Stimulated activated CD4-positive, alpha-beta T cell treated with anti-CD3 and anti-CD28 coated beads, Interleukin-1b, Interleukin-23, amount 100 ng/mL, for 48 hours (primary cell): Measurements from ENCODE around the gene TTYH2.
"Not testable (repeated sequence)": the region's sequence is repeated elsewhere in the genome, so short reads cannot be mapped to it uniquely, and the experiment has no call there.

Source experiments
- DNase-seq: peaks from one replicate; pipeline ENCODE4 v3.0.0-alpha.2; 2020

TTYH2 gene

GRCh38 chr17:74237321-74237720 lies 23.9 kb downstream of the TTYH2 start:
- DNase-seq, result no peak

- DNase-seq, result no peak
Measured at GRCh38 chr17:74239172-74239571, 25.8 kb downstream of the TTYH2 start.

- DNase-seq, result no peak
Measured at GRCh38 chr17:74240618-74241205, 27.3 kb downstream of the TTYH2 start.

GRCh38 chr17:74241431-74241830 lies 28.1 kb downstream of the TTYH2 start:
- DNase-seq, result no peak

GRCh38 chr17:74241847-74242246 lies 28.5 kb downstream of the TTYH2 start:
- DNase-seq, result no peak

GRCh38 chr17:74243013-74243755 lies 29.8 kb downstream of the TTYH2 start:
- no peak for DNase-seq

GRCh38 chr17:74244128-74244527 lies 30.8 kb downstream of the TTYH2 start:
- no peak for DNase-seq

- no peak for DNase-seq
Measured at GRCh38 chr17:74244548-74244947, 31.2 kb downstream of the TTYH2 start.

GRCh38 chr17:74245145-74245831 lies 31.9 kb downstream of the TTYH2 start:
- no peak for DNase-seq

- no peak for DNase-seq
Measured at GRCh38 chr17:74245871-74246270, 32.5 kb downstream of the TTYH2 start.

- no peak for DNase-seq
Measured at GRCh38 chr17:74249590-74250270, 36.4 kb downstream of the TTYH2 start.

- no peak for DNase-seq
Measured at GRCh38 chr17:74250324-74250995, 37.1 kb downstream of the TTYH2 start.

- DNase-seq, result no peak
Measured at GRCh38 chr17:74251051-74251450, 37.7 kb downstream of the TTYH2 start.

GRCh38 chr17:74251569-74251968 lies 38.2 kb downstream of the TTYH2 start:
- no peak for DNase-seq

GRCh38 chr17:74252211-74252610 lies 38.8 kb downstream of the TTYH2 start:
- no peak for DNase-seq

GRCh38 chr17:74253036-74253435 lies 39.7 kb downstream of the TTYH2 start:
- DNase-seq, result no peak

- DNase-seq, result no peak
Measured at GRCh38 chr17:74257311-74257710, 43.9 kb downstream of the TTYH2 start.

- no peak for DNase-seq
Measured at GRCh38 chr17:74259667-74260524, 46.5 kb downstream of the TTYH2 start.

GRCh38 chr17:74260525-74260850 lies 47.1 kb downstream of the TTYH2 start:
- no peak for DNase-seq

GRCh38 chr17:74262601-74263000 lies 49.2 kb downstream of the TTYH2 start:
- no peak for DNase-seq

GRCh38 chr17:74267054-74267453 lies 53.7 kb downstream of the TTYH2 start:
- DNase-seq, result not testable (repeated sequence)

- DNase-seq, result no peak
Measured at GRCh38 chr17:74267579-74267978, 54.2 kb downstream of the TTYH2 start.
